Mesendoderm (in vitro differentiated cells): ENCODE results near the gene FECH.
"Not testable (repeated sequence)": the region's sequence is repeated elsewhere in the genome, so short reads cannot be mapped to it uniquely, and the experiment has no call there.

ENCODE experiments used
- DNase-seq: peaks from one replicate; pipeline ENCODE4 v3.0.0; 2013
- H2AK5ac ChIP-seq: 2 replicates; pipeline ENCODE4 v1.6.1; 2013; ENCODE audit warnings: low read length, inconsistent platforms
- H2BK120ac ChIP-seq: 2 replicates; pipeline ENCODE4 v1.6.1; 2013; ENCODE audit warnings: low read depth, mild to moderate bottlenecking, low read length, moderate library complexity, mixed read lengths
- H2BK15ac ChIP-seq: replicated peaks from 2 replicates; pipeline ENCODE4 v1.6.1; 2013; ENCODE audit warnings: low read depth, mild to moderate bottlenecking, moderate library complexity
- H2BK5ac ChIP-seq: 2 replicates; pipeline ENCODE4 v1.6.1; 2013; ENCODE audit warnings: low read length, inconsistent platforms
- H3K18ac ChIP-seq: 2 replicates; pipeline ENCODE4 v1.6.1; 2013; ENCODE audit warnings: mild to moderate bottlenecking, low read length, mixed read lengths
- H3K23ac ChIP-seq: one replicate; pipeline ENCODE4 v1.6.1; 2013; ENCODE audit warnings: low read length
- H3K27ac ChIP-seq: 2 replicates; pipeline ENCODE4 v1.5.1; 2013; ENCODE audit warnings: low read depth, mild to moderate bottlenecking, inconsistent platforms, low read length, moderate library complexity
- H3K27me3 ChIP-seq: 2 replicates; pipeline ENCODE4 v1.6.1; 2013; ENCODE audit warnings: low read length, control low read depth, mild to moderate bottlenecking, inconsistent platforms; ENCODE audit not compliant: insufficient read depth, poor library complexity
- H3K36me3 ChIP-seq: 2 replicates; pipeline ENCODE4 v1.6.1; 2013; ENCODE audit warnings: low read length, inconsistent platforms; ENCODE audit not compliant: control insufficient read depth, insufficient read depth
- H3K4ac ChIP-seq: one replicate; pipeline ENCODE4 v1.6.1; 2013; ENCODE audit warnings: low read depth, mild to moderate bottlenecking, low read length, moderate library complexity
- H3K4me1 ChIP-seq: 2 replicates; pipeline ENCODE4 v1.6.1; 2013; ENCODE audit warnings: low read depth, low read length, inconsistent platforms; ENCODE audit not compliant: control insufficient read depth
- H3K4me2 ChIP-seq: 2 replicates; pipeline ENCODE4 v1.6.1; 2013; ENCODE audit warnings: low read length
- H3K4me3 ChIP-seq: 2 replicates; pipeline ENCODE4 v1.5.1; 2013; ENCODE audit warnings: mild to moderate bottlenecking, low read length
- H3K56ac ChIP-seq: one replicate; pipeline ENCODE4 v1.6.1; 2013; ENCODE audit warnings: low read length
- H3K79me1 ChIP-seq: 2 replicates; pipeline ENCODE4 v1.6.1; 2013; ENCODE audit warnings: low read length, inconsistent platforms
- H3K79me2 ChIP-seq: 2 replicates; pipeline ENCODE4 v1.6.1; 2013; ENCODE audit warnings: mild to moderate bottlenecking, low read length; ENCODE audit not compliant: control insufficient read depth, insufficient read depth
- H3K9ac ChIP-seq: 2 replicates; pipeline ENCODE4 v1.6.1; 2013; ENCODE audit warnings: low read length, inconsistent platforms
- H4K5ac ChIP-seq: one replicate; pipeline ENCODE4 v1.6.1; 2013; ENCODE audit warnings: low read length
- H4K8ac ChIP-seq: one replicate; pipeline ENCODE4 v1.6.1; 2013; ENCODE audit warnings: low read depth, mild to moderate bottlenecking, control low read depth, low read length, moderate library complexity
- WGBS: extraction: QIAGEN DNeasy Blood & Tissue Kit; methylation state at CpG from one replicate; pipeline ENCODE4 v1.1.7; 2013; ENCODE audit warnings: low lambda C conversion rate, missing lambda C conversion rate; ENCODE audit not compliant: insufficient coverage; ENCODE audit errors: extremely low coverage; 5-methylcytosine and 5-hydroxymethylcytosine counted together

Gene FECH

GRCh38 chr18:57618910-57619309, 32.4 kb upstream of the FECH start:
- WGBS: no CpG with 5 or more reads among the region's 3 CpGs
- Histone ChIP-seq H3K4me1 (no peaks in the 10 kb centered on the region), H3K4me3 (no peak overlapping the region), H3K9ac (no peak overlapping the region), H4K8ac (no peak overlapping the region), H3K18ac (no peak overlapping the region), H3K27ac (no peak overlapping the region), H2AK5ac (no peak overlapping the region), H3K27me3 (no peaks in the 10 kb centered on the region), H3K4ac (no peak overlapping the region), H3K79me1 (peaks cover 7% of the 10 kb centered on the region), H4K5ac (no peak overlapping the region), H2BK120ac (no peak overlapping the region), H3K23ac (no peak overlapping the region), H2BK15ac (no peak overlapping the region), H2BK5ac (no peak overlapping the region), H3K4me2 (no peak overlapping the region), H3K79me2 (peaks cover 25% of the 10 kb centered on the region), H3K36me3 (peaks cover 2% of the 10 kb centered on the region), H3K56ac (no peak overlapping the region)
- no peak for DNase-seq

- Histone ChIP-seq H3K9ac (no peak overlapping the region), H2BK120ac (no peak overlapping the region), H2AK5ac (no peak overlapping the region), H4K5ac (no peak overlapping the region), H3K79me1 (no peaks in the 10 kb centered on the region), H2BK5ac (no peak overlapping the region), H3K4me2 (no peak overlapping the region), H4K8ac (no peak overlapping the region), H3K4ac (no peak overlapping the region), H3K36me3 (peaks cover 19% of the 10 kb centered on the region), H3K4me1 (no peaks in the 10 kb centered on the region), H3K79me2 (no peaks in the 10 kb centered on the region), H3K18ac (no peak overlapping the region), H3K23ac (no peak overlapping the region), H2BK15ac (no peak overlapping the region), H3K56ac (no peak overlapping the region), H3K27me3 (no peaks in the 10 kb centered on the region), H3K27ac (no peak overlapping the region), H3K4me3 (no peak overlapping the region)
- no CpG with 5 or more reads among the region's 1 CpG for WGBS
- peak; percentile 31 for DNase-seq
Measured at GRCh38 chr18:57603871-57604270, 17.4 kb upstream of the FECH start.

- Histone ChIP-seq H3K27me3 (no peaks in the 10 kb centered on the region), H3K56ac (no peak overlapping the region), H3K23ac (no peak overlapping the region), H3K79me2 (no peaks in the 10 kb centered on the region), H3K4ac (no peak overlapping the region), H3K27ac (no peak overlapping the region), H2BK15ac (no peak overlapping the region), H3K36me3 (peaks cover 2% of the 10 kb centered on the region), H3K79me1 (no peaks in the 10 kb centered on the region), H3K4me2 (no peak overlapping the region), H2BK5ac (no peak overlapping the region), H2BK120ac (no peak overlapping the region), H4K8ac (no peak overlapping the region), H4K5ac (no peak overlapping the region), H3K4me1 (no peaks in the 10 kb centered on the region), H3K9ac (no peak overlapping the region), H3K4me3 (no peak overlapping the region), H2AK5ac (no peak overlapping the region), H3K18ac (no peak overlapping the region)
- DNase-seq: peak; percentile 68
Measured at GRCh38 chr18:57595347-57595746, 8.8 kb upstream of the FECH start.

GRCh38 chr18:57592716-57593115, 6.2 kb upstream of the FECH start:
- not testable (repeated sequence) for H3K18ac ChIP-seq, H3K36me3 ChIP-seq, H3K4me1 ChIP-seq, H3K4me3 ChIP-seq, H3K27ac ChIP-seq, H3K4me2 ChIP-seq, H3K79me1 ChIP-seq, H3K23ac ChIP-seq, H3K4ac ChIP-seq, H2BK120ac ChIP-seq, H3K79me2 ChIP-seq, H2BK15ac ChIP-seq, H4K8ac ChIP-seq, H3K56ac ChIP-seq, H3K9ac ChIP-seq, H2BK5ac ChIP-seq, H3K27me3 ChIP-seq, H2AK5ac ChIP-seq, DNase-seq, H4K5ac ChIP-seq
- WGBS: no CpG with 5 or more reads among the region's 4 CpGs

- Histone ChIP-seq H3K79me1 (peaks cover 2% of the 10 kb centered on the region), H3K4me2 (no peak overlapping the region), H3K4ac (no peak overlapping the region), H2BK15ac (no peak overlapping the region), H3K4me3 (no peak overlapping the region), H3K79me2 (no peaks in the 10 kb centered on the region), H2AK5ac (no peak overlapping the region), H3K36me3 (no peaks in the 10 kb centered on the region), H3K23ac (no peak overlapping the region), H3K4me1 (peaks cover 4% of the 10 kb centered on the region), H2BK120ac (no peak overlapping the region), H4K8ac (no peak overlapping the region), H3K56ac (no peak overlapping the region), H3K27me3 (no peaks in the 10 kb centered on the region), H2BK5ac (no peak overlapping the region), H4K5ac (no peak overlapping the region), H3K9ac (no peak overlapping the region), H3K27ac (no peak overlapping the region), H3K18ac (no peak overlapping the region)
- no peak for DNase-seq
- no CpG with 5 or more reads among the region's 2 CpGs for WGBS
Measured at GRCh38 chr18:57589161-57589560, 2.7 kb upstream of the FECH start.

- Histone ChIP-seq H3K4me2 (no peak overlapping the region), H2BK15ac (no peak overlapping the region), H3K27ac (no peak overlapping the region), H3K18ac (no peak overlapping the region), H4K8ac (no peak overlapping the region), H2BK5ac (no peak overlapping the region), H3K4me3 (no peak overlapping the region), H3K23ac (no peak overlapping the region), H3K27me3 (no peaks in the 10 kb centered on the region), H3K4me1 (peaks cover 4% of the 10 kb centered on the region), H3K36me3 (no peaks in the 10 kb centered on the region), H3K4ac (no peak overlapping the region), H3K79me2 (no peaks in the 10 kb centered on the region), H4K5ac (no peak overlapping the region), H3K9ac (no peak overlapping the region), H2BK120ac (no peak overlapping the region), H3K56ac (peak overlapping the region; percentile 90), H3K79me1 (peaks cover 2% of the 10 kb centered on the region), H2AK5ac (no peak overlapping the region)
- WGBS: no CpG with 5 or more reads among the region's 12 CpGs
- DNase-seq: no peak
Measured at GRCh38 chr18:57587098-57587661, 678 bp upstream of the FECH start.
